ENCODE measurements around the gene MMP10. TPM values are rescaled to one million over a fixed set of nuclear protein-coding genes. Genes with fewer than 3 reads are reported as not detected.

The MMP10 gene
- not detected for total RNA-seq

GRCh38 chr11:102780491-102780918 is at the start of gene MMP10:
MMP10 (minus strand) TSS chr11:102780628; CDS start chr11:102780591, 37 bp downstream.
- DNase-seq (no peak), ATAC-seq (peak; percentile 64)
- Mint-ChIP-seq H3K27me3 (peaks cover 7% of the 10 kb centered on the region), H3K9me3 (ENCODE audit: low read depth) (no peaks in the 10 kb centered on the region), H3K27ac (no peak within 1 kb of the TSS), H3K4me3 (no peak within 1 kb of the TSS), H3K4me1 (no peaks in the 10 kb centered on the region), H3K36me3 (ENCODE audit: low read depth) (no peaks in the 10 kb centered on the region)
- POLR2A ChIA-PET: no interaction called here
- CTCF ChIA-PET: interaction anchor here (0.9 to 1.2 kb wide), 2 partner anchors 19 to 46 kb away, joined by 3 read pairs; no protein-coding TSS in a partner anchor
- intact Hi-C loops (cut with DNase I, micrococcal nuclease): no loop called here

GRCh38 chr11:102829316-102830000 is 49.0 kb upstream of the MMP10 start:
- H3K4me1 Mint-ChIP-seq: no peaks in the 10 kb centered on the region
- ChIA-PET POLR2A (no interaction called here), CTCF (no interaction called here)
- intact Hi-C loops (cut with DNase I, micrococcal nuclease): no loop called here
- no peak overlapping the region for H3K4me3 Mint-ChIP-seq
- DNase-seq (no peak), ATAC-seq (no peak)
- no peaks in the 10 kb centered on the region for H3K9me3 Mint-ChIP-seq (ENCODE audit: low read depth)
- H3K27ac Mint-ChIP-seq: no peak overlapping the region
- no peaks in the 10 kb centered on the region for H3K36me3 Mint-ChIP-seq (ENCODE audit: low read depth)
- H3K27me3 Mint-ChIP-seq: peaks cover 36% of the 10 kb centered on the region

GRCh38 chr11:102824556-102824955 is 44.1 kb upstream of the MMP10 start:
- no peak for ATAC-seq
- Mint-ChIP-seq H3K4me1 (no peaks in the 10 kb centered on the region), H3K27me3 (peaks cover 12% of the 10 kb centered on the region), H3K9me3 (ENCODE audit: low read depth) (no peaks in the 10 kb centered on the region), H3K4me3 (no peak overlapping the region), H3K36me3 (ENCODE audit: low read depth) (no peaks in the 10 kb centered on the region), H3K27ac (no peak overlapping the region)
- no peak for DNase-seq
- ChIA-PET POLR2A (interaction anchor here (0.8 kb wide), 1 partner anchor 1505 kb away, joined by 3 read pairs; no protein-coding TSS in a partner anchor), CTCF (interaction anchor here (0.8 to 1.4 kb wide), 2 partner anchors 19 to 116 kb away, joined by 3 read pairs; partner anchors contain the start of gene MMP3)
- intact Hi-C loops (cut with DNase I, micrococcal nuclease): no loop called here

- no peaks in the 10 kb centered on the region for H3K27me3 Mint-ChIP-seq
- ATAC-seq (no peak), DNase-seq (no peak)
- H3K4me1 Mint-ChIP-seq: no peaks in the 10 kb centered on the region
- intact Hi-C loops (cut with DNase I, micrococcal nuclease): no loop called here
- ChIA-PET POLR2A (no interaction called here), CTCF (interaction anchor here (0.6 kb wide), 1 partner anchor 12 kb away, joined by 3 read pairs; no protein-coding TSS in a partner anchor)
- H3K27ac Mint-ChIP-seq: no peak overlapping the region
- H3K4me3 Mint-ChIP-seq: no peak overlapping the region
- H3K36me3 Mint-ChIP-seq (ENCODE audit: low read depth): no peaks in the 10 kb centered on the region
- peaks cover 15% of the 10 kb centered on the region for H3K9me3 Mint-ChIP-seq (ENCODE audit: low read depth)
Measured at GRCh38 chr11:102819491-102819890, 39.1 kb upstream of the MMP10 start.

GRCh38 chr11:102813484-102813883 is 33.1 kb upstream of the MMP10 start:
- DNase-seq (no peak), ATAC-seq (no peak)
- ChIA-PET POLR2A (no interaction called here), CTCF (no interaction called here)
- Mint-ChIP-seq H3K27ac (no peak overlapping the region), H3K9me3 (ENCODE audit: low read depth) (peaks cover 15% of the 10 kb centered on the region), H3K4me3 (no peak overlapping the region), H3K27me3 (peaks cover 4% of the 10 kb centered on the region), H3K4me1 (no peaks in the 10 kb centered on the region), H3K36me3 (ENCODE audit: low read depth) (no peaks in the 10 kb centered on the region)
- intact Hi-C loops (cut with DNase I, micrococcal nuclease): no loop called here

- ChIA-PET POLR2A (no interaction called here), CTCF (interaction anchor here (0.6 kb wide), 1 partner anchor 114 kb away, joined by 3 read pairs; no protein-coding TSS in a partner anchor)
- ATAC-seq (no peak), DNase-seq (no peak)
- Mint-ChIP-seq H3K4me1 (no peaks in the 10 kb centered on the region), H3K27ac (no peak overlapping the region), H3K36me3 (ENCODE audit: low read depth) (no peaks in the 10 kb centered on the region), H3K4me3 (no peak overlapping the region), H3K27me3 (peaks cover 4% of the 10 kb centered on the region), H3K9me3 (ENCODE audit: low read depth) (peaks cover 10% of the 10 kb centered on the region)
- intact Hi-C loops (cut with DNase I, micrococcal nuclease): no loop called here
Measured at GRCh38 chr11:102812188-102812587, 31.8 kb upstream of the MMP10 start.

- ChIA-PET CTCF (interaction anchor here (0.6 to 1.0 kb wide), 2 partner anchors 11 to 78 kb away, joined by 3 read pairs; no protein-coding TSS in a partner anchor), POLR2A (no interaction called here)
- H3K27me3 Mint-ChIP-seq: peaks cover 4% of the 10 kb centered on the region
- no peaks in the 10 kb centered on the region for H3K4me1 Mint-ChIP-seq
- peaks cover 3% of the 10 kb centered on the region for H3K9me3 Mint-ChIP-seq (ENCODE audit: low read depth)
- H3K4me3 Mint-ChIP-seq: no peak overlapping the region
- intact Hi-C loops (cut with DNase I, micrococcal nuclease): no loop called here
- H3K36me3 Mint-ChIP-seq (ENCODE audit: low read depth): no peaks in the 10 kb centered on the region
- H3K27ac Mint-ChIP-seq: no peak overlapping the region
- ATAC-seq: no peak
- DNase-seq: no peak
Measured at GRCh38 chr11:102810950-102811660, 30.7 kb upstream of the MMP10 start.

- CTCF ChIA-PET: no interaction called here
- POLR2A ChIA-PET: no interaction called here
- no peaks in the 10 kb centered on the region for H3K4me1 Mint-ChIP-seq
- H3K9me3 Mint-ChIP-seq (ENCODE audit: low read depth): no peaks in the 10 kb centered on the region
- H3K27me3 Mint-ChIP-seq: peaks cover 4% of the 10 kb centered on the region
- intact Hi-C loops (cut with DNase I, micrococcal nuclease): no loop called here
- no peak for DNase-seq
- H3K27ac Mint-ChIP-seq: no peak overlapping the region
- H3K36me3 Mint-ChIP-seq (ENCODE audit: low read depth): no peaks in the 10 kb centered on the region
- no peak overlapping the region for H3K4me3 Mint-ChIP-seq
- ATAC-seq: no peak
Measured at GRCh38 chr11:102809971-102810370, 29.5 kb upstream of the MMP10 start.

GRCh38 chr11:102807921-102808320 is 27.5 kb upstream of the MMP10 start:
- peak; percentile 44 for DNase-seq
- ATAC-seq: peak; percentile 42
- Mint-ChIP-seq H3K27me3 (peaks cover 13% of the 10 kb centered on the region), H3K4me3 (no peak overlapping the region), H3K27ac (no peak overlapping the region), H3K36me3 (ENCODE audit: low read depth) (no peaks in the 10 kb centered on the region), H3K4me1 (no peaks in the 10 kb centered on the region), H3K9me3 (ENCODE audit: low read depth) (no peaks in the 10 kb centered on the region)
- CTCF ChIA-PET: interaction anchor here (0.6 kb wide), 1 partner anchor 473 kb away, joined by 3 read pairs; no protein-coding TSS in a partner anchor
- intact Hi-C loops (cut with DNase I, micrococcal nuclease): no loop called here
- POLR2A ChIA-PET: no interaction called here

- H3K9me3 Mint-ChIP-seq (ENCODE audit: low read depth): no peaks in the 10 kb centered on the region
- H3K27ac Mint-ChIP-seq: no peak overlapping the region
- intact Hi-C loops (cut with DNase I, micrococcal nuclease): no loop called here
- no peaks in the 10 kb centered on the region for H3K36me3 Mint-ChIP-seq (ENCODE audit: low read depth)
- ChIA-PET POLR2A (no interaction called here), CTCF (no interaction called here)
- DNase-seq: no peak
- no peak overlapping the region for H3K4me3 Mint-ChIP-seq
- ATAC-seq: no peak
- H3K4me1 Mint-ChIP-seq: no peaks in the 10 kb centered on the region
- peaks cover 13% of the 10 kb centered on the region for H3K27me3 Mint-ChIP-seq
Measured at GRCh38 chr11:102806296-102806695, 25.9 kb upstream of the MMP10 start.

- H3K4me1 Mint-ChIP-seq: no peaks in the 10 kb centered on the region
- no peak overlapping the region for H3K4me3 Mint-ChIP-seq
- peaks cover 10% of the 10 kb centered on the region for H3K27me3 Mint-ChIP-seq
- POLR2A ChIA-PET: no interaction called here
- no peaks in the 10 kb centered on the region for H3K9me3 Mint-ChIP-seq (ENCODE audit: low read depth)
- no peaks in the 10 kb centered on the region for H3K36me3 Mint-ChIP-seq (ENCODE audit: low read depth)
- intact Hi-C loops (cut with DNase I, micrococcal nuclease): no loop called here
- CTCF ChIA-PET: interaction anchor here (0.7 to 0.8 kb wide), 2 partner anchors 19 to 135 kb away, joined by 3 read pairs; no protein-coding TSS in a partner anchor
- DNase-seq (no peak), ATAC-seq (no peak)
- no peak overlapping the region for H3K27ac Mint-ChIP-seq
Measured at GRCh38 chr11:102802341-102802740, 21.9 kb upstream of the MMP10 start.

GRCh38 chr11:102800767-102801166 is 20.3 kb upstream of the MMP10 start:
- no peak overlapping the region for H3K4me3 Mint-ChIP-seq
- CTCF ChIA-PET: no interaction called here
- POLR2A ChIA-PET: no interaction called here
- H3K36me3 Mint-ChIP-seq (ENCODE audit: low read depth): no peaks in the 10 kb centered on the region
- H3K27me3 Mint-ChIP-seq: peaks cover 10% of the 10 kb centered on the region
- H3K9me3 Mint-ChIP-seq (ENCODE audit: low read depth): no peaks in the 10 kb centered on the region
- no peak overlapping the region for H3K27ac Mint-ChIP-seq
- intact Hi-C loops (cut with DNase I, micrococcal nuclease): no loop called here
- no peak for DNase-seq
- H3K4me1 Mint-ChIP-seq: no peaks in the 10 kb centered on the region
- no peak for ATAC-seq

Measured in activated CD4-positive, alpha-beta T cell treated with anti-CD3 and anti-CD28 coated beads for 36 hours (primary cell).